ENCODE data around the gene LDLRAD4. TPM values are rescaled to one million over a fixed set of nuclear protein-coding genes. Genes with fewer than 3 reads are reported as not detected.

LDLRAD4 gene
- total RNA-seq, 2 experiments from 2014 or later = 37.3 to 38.5 TPM

DNA sequence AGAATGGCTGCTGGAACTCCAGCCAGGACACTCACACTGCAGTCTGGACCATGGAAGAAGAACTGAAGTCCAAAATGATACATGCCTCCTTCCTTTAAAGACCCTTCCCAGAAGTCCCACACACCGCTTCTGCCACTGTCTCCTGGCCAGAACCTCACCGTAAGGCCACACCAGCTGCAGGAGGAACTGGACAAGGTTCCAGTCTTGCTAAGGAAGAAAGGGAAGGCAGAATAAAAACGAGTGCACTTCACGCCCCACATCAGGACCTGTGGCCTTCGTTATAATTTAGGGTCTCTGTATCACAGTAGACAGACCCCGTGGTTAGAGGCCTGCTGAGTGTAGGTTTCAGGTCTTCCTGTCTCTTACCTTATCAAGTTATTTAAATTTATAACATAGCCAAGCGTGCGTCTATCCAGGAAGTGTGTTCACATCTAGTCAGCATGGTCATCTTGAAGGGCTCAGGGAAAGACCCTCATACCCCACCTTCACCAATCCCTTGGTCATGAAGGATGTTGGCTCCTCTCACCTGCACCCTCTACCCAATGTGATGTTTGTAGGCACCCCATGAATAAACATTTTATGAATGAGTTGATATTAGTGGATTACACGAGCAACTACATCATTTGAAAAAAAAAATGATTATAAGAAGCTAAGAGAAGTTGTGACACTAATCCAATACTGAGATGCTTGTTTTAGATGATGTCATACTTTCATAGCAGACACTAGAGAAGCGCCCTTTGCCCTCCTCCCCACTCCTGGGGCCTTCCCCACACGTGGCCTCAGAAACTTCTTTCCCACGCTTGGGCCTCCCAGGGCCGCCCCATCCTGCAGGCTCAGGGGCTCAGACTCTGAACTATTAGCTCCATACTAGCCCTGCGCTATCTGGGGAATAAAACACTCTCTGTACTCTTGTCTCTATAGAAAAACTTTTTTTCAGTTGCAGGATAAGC is 350.2 kb downstream of the LDLRAD4 start:
- DNase-seq (peak; percentile 78), ATAC-seq (peak; percentile 57)
- POLR2A ChIA-PET = interaction anchor here (1.1 to 4.6 kb wide), 7 partner anchors 9 to 353 kb away, joined by 3 to 51 read pairs (median 6); no protein-coding TSS in a partner anchor
- peaks cover 74% of the 10 kb centered on the region for H3K4me1 Mint-ChIP-seq (ENCODE audit: low read depth)
- peak overlapping the region; percentile 50 for H3K4me3 Mint-ChIP-seq
- CTCF ChIA-PET = interaction anchor here (0.6 to 1.7 kb wide), 6 partner anchors 9 to 866 kb away, joined by 3 to 5 read pairs (median 3); partner anchors contain the start of gene CEP76
- peaks cover 17% of the 10 kb centered on the region for H3K36me3 Mint-ChIP-seq (ENCODE audit: low read depth)
- H3K9me3 Mint-ChIP-seq = no peaks in the 10 kb centered on the region
- H3K27ac Mint-ChIP-seq = peak overlapping the region; percentile 95
- TF ChIP-seq, protein P1, sequence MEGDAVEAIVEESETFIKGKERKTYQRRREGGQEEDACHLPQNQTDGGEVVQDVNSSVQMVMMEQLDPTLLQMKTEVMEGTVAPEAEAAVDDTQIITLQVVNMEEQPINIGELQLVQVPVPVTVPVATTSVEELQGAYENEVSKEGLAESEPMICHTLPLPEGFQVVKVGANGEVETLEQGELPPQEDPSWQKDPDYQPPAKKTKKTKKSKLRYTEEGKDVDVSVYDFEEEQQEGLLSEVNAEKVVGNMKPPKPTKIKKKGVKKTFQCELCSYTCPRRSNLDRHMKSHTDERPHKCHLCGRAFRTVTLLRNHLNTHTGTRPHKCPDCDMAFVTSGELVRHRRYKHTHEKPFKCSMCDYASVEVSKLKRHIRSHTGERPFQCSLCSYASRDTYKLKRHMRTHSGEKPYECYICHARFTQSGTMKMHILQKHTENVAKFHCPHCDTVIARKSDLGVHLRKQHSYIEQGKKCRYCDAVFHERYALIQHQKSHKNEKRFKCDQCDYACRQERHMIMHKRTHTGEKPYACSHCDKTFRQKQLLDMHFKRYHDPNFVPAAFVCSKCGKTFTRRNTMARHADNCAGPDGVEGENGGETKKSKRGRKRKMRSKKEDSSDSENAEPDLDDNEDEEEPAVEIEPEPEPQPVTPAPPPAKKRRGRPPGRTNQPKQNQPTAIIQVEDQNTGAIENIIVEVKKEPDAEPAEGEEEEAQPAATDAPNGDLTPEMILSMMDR (IDR thresholded peaks at IDR 0.05) = no peak
- intact Hi-C loops (cut with micrococcal nuclease) = loop anchor here (5.0 kb wide), 1 partner anchor 301 kb away; no protein-coding TSS in a partner anchor
- no peaks in the 10 kb centered on the region for H3K27me3 Mint-ChIP-seq

DNA sequence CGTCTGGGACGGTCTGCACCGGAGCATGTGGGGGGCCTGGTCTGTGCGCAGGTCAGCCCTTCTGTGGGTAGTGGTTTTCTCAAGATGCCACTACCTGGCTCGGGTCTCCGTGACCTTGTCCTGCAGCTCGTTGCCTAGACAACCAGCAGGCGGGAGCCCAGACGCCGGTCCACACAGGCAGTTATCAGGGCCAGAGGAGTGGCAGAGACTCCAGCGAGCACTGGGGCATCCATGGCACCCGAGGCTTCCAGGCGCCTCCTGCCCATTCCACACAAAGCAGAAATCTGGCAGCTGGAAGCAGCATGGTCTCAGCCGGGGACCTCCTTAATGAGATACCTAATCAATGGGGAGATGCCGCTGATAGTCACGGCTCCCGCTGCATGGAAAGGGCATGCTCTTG is 351.7 kb downstream of the LDLRAD4 start:
- Mint-ChIP-seq H3K27me3 (no peaks in the 10 kb centered on the region), H3K4me1 (ENCODE audit: low read depth) (peaks cover 64% of the 10 kb centered on the region), H3K4me3 (no peak overlapping the region), H3K27ac (peak overlapping the region; percentile 86), H3K9me3 (no peaks in the 10 kb centered on the region), H3K36me3 (ENCODE audit: low read depth) (peaks cover 13% of the 10 kb centered on the region)
- peak; percentile 42 for DNase-seq
- ATAC-seq = no peak
- TF ChIP-seq, protein P1 (IDR thresholded peaks at IDR 0.05) = no peak
- POLR2A ChIA-PET = interaction anchor here (1.4 to 2.4 kb wide), 2 partner anchors 11 to 43 kb away, joined by 3 to 13 read pairs; no protein-coding TSS in a partner anchor
- intact Hi-C loops (cut with micrococcal nuclease) = no loop called here
- CTCF ChIA-PET = interaction anchor here (1.0 to 1.7 kb wide), 5 partner anchors 13 to 354 kb away, joined by 3 to 4 read pairs (median 4); no protein-coding TSS in a partner anchor

DNA sequence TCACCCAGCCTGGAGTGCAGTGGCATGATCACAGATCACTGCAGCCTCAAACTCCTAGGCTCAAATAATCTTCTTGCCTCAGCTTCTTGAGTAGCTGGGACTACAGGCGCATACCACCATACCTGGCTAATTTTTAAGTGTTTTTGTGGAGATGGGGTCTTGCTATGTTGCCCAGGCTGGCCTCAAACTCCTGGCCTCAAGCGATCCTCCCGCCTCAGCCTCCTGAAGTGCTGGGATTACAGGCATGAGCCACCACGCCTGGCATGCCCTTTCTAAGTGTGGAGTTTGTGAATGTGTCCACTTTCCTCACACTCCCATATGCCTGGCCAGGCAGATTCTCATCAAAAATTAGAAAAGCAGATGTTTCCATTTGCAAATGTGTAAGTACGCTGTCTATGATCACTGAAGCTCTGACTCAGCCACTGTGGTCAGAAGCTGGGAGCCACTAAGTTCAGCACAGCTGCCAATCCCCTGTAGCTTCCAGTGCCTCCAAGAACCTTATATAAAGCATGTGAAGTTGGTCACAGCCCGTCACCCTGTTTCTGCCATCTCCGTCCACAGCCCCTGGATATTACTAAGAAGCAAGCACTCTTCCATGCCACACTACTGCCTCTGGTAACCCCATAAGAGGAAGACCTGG is 352.4 kb downstream of the LDLRAD4 start:
- peaks cover 13% of the 10 kb centered on the region for H3K36me3 Mint-ChIP-seq (ENCODE audit: low read depth)
- peak overlapping the region; percentile 86 for H3K27ac Mint-ChIP-seq
- no peak overlapping the region for H3K4me3 Mint-ChIP-seq
- DNase-seq (peak; percentile 77), ATAC-seq (peak; percentile 38)
- H3K4me1 Mint-ChIP-seq (ENCODE audit: low read depth) = peaks cover 63% of the 10 kb centered on the region
- POLR2A ChIA-PET = interaction anchor here (0.7 to 2.4 kb wide), 4 partner anchors 10 to 138 kb away, joined by 3 to 13 read pairs (median 3); no protein-coding TSS in a partner anchor
- intact Hi-C loops (cut with micrococcal nuclease) = no loop called here
- TF ChIP-seq, protein P1 (IDR thresholded peaks at IDR 0.05) = no peak
- CTCF ChIA-PET = interaction anchor here (0.8 to 1.2 kb wide), 4 partner anchors 10 to 355 kb away, joined by 3 to 4 read pairs (median 4); no protein-coding TSS in a partner anchor
- H3K27me3 Mint-ChIP-seq = no peaks in the 10 kb centered on the region
- H3K9me3 Mint-ChIP-seq = no peaks in the 10 kb centered on the region

DNA sequence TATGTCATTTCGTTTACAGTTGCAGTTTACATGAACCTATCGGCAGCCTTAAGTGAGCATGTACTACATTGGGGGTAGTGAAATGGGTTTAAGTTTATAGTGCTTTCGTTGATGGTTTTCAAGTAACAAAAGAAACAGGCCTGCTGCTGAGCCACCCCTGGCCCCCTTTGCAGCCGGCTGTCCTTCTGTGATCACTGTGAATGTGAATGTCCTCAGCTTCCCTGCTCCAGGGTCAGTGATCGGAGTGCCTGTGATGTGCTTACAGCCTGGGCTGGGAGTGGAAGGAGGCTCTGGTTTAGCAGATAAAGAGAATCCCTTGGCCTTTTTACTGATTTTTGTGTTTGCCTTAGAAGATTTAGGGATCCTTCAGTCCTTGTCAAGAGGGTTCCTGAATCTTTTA is 353.6 kb downstream of the LDLRAD4 start:
- Mint-ChIP-seq H3K9me3 (no peaks in the 10 kb centered on the region), H3K4me1 (ENCODE audit: low read depth) (peaks cover 61% of the 10 kb centered on the region), H3K27me3 (no peaks in the 10 kb centered on the region), H3K27ac (no peak overlapping the region), H3K4me3 (no peak overlapping the region), H3K36me3 (ENCODE audit: low read depth) (peaks cover 15% of the 10 kb centered on the region)
- CTCF ChIA-PET = interaction anchor here (1.0 kb wide), 1 partner anchor 42 kb away, joined by 3 read pairs; no protein-coding TSS in a partner anchor
- POLR2A ChIA-PET = interaction anchor here (2.4 kb wide), 1 partner anchor 41 kb away, joined by 13 read pairs; no protein-coding TSS in a partner anchor
- TF ChIP-seq, protein P1 (IDR thresholded peaks at IDR 0.05) = no peak
- DNase-seq (no peak), ATAC-seq (no peak)
- intact Hi-C loops (cut with micrococcal nuclease) = no loop called here
